HG02759 (cell line): ENCODE data around the gene APH1B.
"Not testable (repeated sequence)": the region's sequence is repeated elsewhere in the genome, so short reads cannot be mapped to it uniquely, and the experiment has no call there.

ENCODE experiments used
- ATAC-seq: cut with Tn5 transposase; IDR thresholded peaks from one replicate; pipeline ENCODE4 v1.9.1; 2021; ENCODE audit warnings: mild to moderate bottlenecking, moderate library complexity; ENCODE audit not compliant: unreplicated experiment

The APH1B gene

GRCh38 chr15:63277038-63277892, at the start of gene APH1B:
APH1B (plus strand) TSS chr15:63277605; CDS start chr15:63277624, 19 bp downstream.
- peak; percentile 86 for ATAC-seq

GRCh38 chr15:63227689-63228088, 49.7 kb upstream of the APH1B start:
- ATAC-seq, result no peak

DNA sequence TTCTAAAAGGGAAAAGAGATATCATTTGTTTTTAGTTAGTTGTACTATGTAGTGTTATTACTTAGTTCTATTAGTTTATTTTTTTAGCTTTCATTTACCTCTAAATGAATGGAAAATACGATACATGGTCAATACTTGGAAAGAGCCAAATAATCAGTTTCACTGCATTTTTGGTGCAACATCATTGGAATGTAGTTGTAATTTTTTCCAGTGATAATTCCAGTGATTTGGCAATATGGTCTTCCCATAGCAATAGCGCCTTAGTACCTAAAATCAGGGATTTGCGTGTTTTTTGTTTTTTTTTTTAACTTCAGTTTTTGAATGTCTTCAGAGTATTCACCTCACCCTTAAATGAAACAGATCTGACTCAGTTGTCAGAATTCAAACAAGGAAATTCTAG, 46.2 kb upstream of the APH1B start:
- ATAC-seq, result no peak

DNA sequence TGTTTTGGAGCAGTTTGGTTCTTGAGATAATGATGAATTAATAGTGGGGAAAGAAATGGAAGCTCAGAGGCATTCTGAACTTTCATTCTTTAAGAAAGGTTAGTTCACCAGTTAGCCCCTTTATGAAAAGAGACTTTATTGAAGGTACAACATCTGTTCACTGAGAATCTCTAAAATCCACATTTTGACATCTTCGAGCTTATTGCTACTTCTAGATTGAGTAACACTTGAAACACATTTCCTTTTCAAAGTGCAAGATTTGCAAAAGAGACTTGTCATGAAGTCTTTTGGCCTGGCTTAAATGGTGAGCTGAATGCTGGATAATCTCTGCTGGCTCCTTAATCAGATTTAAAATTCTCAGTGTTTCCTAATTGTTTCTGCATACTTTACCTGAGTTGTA, 45.7 kb upstream of the APH1B start:
- ATAC-seq, result no peak

GRCh38 chr15:63232405-63232804, 45.0 kb upstream of the APH1B start:
- ATAC-seq, result no peak

GRCh38 chr15:63232943-63233342, 44.5 kb upstream of the APH1B start:
- no peak for ATAC-seq

DNA sequence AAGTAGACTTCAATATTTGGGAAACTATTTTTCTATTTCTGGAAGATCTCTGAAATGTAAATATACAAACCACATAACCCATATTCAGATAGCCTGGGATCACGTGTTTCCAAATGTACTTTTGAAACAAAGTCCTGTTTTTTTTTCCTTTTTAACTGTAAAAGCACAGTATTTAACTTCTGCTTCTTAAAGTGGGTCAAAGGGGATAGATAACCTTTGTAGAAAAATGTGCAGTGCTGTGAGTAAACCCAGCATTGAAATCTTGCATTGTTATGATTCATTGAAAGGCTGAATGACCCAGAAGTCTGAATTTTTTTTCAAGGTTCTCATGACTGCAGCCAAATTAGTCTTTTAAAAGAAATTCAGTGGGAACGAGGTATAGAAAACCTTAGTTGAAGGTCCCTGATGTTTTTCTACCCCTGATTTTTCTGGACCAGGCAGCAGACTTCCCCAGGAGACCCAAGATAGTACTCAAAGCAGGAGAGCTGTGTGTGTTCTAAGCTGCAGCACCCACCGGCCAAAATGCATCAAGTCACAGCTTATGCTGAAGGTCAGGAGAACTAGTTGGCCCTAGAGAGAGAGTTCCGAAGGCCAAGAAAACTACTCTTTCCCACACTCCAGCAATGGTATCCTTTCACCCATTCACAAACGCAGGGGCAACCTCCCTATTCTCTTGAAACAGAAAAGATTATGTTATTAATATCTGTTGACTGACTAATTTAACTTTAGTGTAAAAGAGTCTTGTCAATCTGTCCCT, 43.6 kb upstream of the APH1B start:
- no peak for ATAC-seq

DNA sequence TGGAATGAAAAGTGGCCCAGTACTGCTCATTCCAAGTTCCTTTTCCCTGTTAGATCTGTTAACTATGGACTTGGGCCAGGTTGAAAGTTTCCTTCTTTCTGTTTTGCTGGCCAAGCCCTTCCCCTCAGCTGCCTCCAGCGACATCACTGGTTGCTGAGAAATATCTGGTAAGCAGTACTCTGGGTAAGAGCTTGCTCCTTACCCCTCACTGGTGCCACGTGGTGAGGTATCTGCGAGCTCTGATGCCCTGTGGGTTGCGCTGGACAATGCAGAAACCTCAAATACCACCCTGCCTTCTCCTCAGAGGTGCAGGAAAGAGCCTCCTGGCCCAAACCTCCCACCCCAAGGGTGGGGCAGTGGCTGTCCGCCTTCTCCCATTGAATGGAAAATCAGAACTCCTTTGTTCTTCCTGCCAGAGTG, 42.9 kb upstream of the APH1B start:
- ATAC-seq, result no peak

DNA sequence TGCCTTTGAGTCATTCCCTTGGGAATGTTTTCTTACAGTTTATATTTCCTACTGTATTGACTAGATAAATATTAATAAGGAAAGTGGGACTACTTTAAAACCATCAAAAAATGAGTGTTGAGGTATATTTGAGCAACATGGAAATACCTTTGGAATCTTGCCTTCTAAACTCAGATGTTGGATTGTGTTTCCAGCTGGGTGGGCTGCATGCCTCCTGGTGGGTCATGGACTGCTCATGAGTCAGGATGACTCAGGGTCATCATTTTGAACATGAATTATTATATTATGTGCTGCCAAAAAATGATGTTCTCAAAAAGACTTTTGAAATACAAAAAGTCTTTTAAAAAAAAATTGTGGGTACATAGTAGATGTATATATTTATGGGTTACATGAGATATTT, 41.1 kb upstream of the APH1B start:
- ATAC-seq, result no peak

DNA sequence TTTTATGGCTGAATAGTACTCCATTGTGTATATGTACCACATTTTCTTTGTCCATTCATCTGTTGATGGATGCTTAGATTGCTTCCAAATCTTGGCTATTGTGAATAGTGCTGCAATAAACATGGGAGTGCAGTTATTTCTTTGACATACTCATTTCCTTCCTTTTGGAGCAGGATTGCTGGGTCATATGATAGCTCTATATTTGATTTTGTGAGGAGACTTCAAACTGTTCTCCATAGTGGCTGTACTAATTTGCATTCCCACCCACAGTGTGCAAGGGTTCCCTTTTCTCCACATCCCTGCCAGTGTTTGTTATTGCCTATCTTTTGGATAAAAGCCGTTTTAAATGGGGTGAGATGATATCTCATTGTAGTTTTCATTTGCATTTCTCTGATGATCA, 40.3 kb upstream of the APH1B start:
- not testable (repeated sequence) for ATAC-seq

DNA sequence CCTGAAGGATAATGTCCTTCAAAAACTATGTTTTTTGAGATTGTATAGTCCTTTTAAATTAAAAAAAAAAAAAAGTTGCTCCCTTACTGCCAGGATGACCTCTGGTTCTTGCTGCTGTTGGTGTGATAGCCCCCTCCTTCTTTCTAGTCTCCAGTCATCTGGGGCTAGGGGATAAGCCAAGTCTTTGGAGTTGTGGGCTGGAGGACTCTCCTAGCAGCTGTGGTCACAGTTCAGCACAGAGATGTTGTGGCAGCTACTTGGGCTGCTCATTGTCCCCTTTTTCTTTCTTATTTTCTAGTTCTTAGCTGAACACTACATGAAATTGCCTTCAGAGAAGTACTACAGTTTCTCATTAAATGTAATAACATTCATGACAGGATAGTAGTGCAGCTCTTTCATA, 39.2 kb upstream of the APH1B start:
- no peak for ATAC-seq

DNA sequence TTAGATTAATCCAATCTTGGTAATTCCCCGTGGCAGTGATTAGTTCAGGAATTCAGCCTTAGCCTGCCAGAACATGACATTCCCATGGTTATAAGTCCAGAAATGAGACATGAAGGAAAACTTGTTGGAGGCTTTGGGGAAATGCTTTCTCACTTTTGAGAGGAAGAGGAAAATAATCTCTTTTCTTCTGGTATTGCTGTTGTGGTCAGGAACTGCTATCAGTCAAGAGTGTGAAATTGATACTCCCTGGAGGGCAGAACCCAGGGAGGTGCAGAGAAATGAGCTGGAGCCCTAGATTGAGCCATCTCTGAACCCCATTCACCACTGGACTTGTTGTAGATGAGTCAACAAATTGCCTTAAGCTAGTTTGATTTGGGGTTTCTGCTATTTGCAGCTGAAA, 38.6 kb upstream of the APH1B start:
- no peak for ATAC-seq

DNA sequence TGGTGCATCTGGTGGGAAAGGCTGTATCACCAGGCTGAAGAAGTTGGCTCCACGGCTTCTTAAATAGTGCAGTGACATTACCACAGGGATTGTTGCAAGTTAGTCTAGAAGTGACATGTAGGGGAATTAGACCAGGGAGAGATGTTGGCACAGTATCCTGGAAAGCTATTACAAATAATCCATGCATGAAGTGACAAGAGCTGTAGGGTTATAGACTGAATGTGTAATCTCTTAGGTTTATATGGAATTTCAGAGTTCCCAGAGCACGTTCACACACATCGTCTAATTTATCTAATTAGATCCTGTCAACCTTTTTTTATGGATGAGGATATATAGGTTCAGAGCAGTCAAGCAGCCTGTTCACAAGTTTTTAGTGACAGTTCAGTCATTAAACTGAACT, 37.3 kb upstream of the APH1B start:
- no peak for ATAC-seq

DNA sequence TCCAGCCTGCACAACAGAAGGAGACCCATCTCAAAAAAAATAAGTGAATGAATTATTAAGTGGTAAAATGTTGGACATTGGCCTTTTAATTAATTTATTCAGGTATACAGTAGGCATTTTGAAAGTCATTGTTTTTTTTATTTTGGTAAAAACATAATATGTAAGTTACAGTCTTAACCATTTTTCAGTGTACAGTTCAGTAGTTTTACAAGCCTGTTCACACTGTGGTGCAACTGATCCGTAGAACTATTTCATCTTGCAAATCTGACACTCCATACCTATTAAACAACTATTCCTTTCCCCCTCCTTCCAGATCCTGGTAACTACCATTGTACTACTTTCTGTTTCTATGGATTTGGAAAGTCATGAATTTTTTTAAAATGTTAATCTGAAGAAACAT, 36.1 kb upstream of the APH1B start:
- no peak for ATAC-seq

GRCh38 chr15:63243101-63243500, 34.3 kb upstream of the APH1B start:
- no peak for ATAC-seq

GRCh38 chr15:63243776-63244175, 33.6 kb upstream of the APH1B start:
- ATAC-seq, result no peak

DNA sequence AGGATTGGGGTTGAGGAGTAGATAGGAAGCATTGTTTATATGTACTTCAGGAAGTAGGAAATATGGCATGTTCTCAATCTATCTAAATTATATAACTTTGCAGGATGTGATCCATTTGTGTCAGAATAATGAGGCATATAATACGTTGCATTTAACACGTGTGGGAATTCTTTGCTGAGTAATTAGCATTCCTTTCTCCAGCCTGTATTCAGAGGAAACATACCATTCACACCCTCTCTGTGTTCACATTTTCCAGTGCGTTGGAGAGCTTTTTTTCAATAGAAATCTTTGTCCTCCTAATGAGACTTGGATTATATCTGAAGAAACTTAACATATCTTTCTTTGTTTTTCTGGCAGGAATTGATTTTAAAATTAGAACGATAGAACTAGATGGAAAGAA, 33.0 kb upstream of the APH1B start:
- ATAC-seq, result no peak

DNA sequence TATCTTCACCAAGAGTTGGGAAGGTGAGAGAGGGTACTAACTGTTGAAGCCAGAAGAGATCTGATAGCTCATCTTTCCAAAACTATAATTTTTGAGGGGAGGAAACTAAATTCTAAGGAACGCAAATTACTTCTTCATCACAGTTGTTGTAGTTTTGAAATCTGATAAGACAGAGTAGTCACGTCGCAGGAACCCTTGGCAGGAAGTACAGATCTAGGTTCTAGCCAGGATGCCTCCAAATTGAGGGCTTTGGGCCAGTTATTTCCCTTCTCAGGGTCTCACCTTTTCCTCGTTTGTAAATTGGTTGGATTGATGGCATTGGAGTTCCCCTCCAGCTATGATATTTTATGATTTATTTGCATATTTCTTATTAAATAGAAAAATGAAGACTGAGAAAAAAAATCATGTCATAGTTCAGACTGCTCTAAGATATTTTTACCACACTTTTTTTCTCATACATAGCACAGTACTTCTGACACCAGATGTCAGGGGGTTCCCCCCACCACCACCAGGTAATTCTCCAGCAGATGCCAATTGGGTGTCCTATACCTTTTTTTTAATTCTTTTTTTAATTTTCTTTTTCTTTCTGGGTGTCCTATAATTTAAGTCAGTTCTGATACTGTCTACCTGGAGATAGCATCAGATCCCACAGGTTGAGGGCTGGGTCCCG, 32.3 kb upstream of the APH1B start:
- no peak for ATAC-seq

GRCh38 chr15:63246691-63247469, 30.5 kb upstream of the APH1B start:
- ATAC-seq, result no peak

DNA sequence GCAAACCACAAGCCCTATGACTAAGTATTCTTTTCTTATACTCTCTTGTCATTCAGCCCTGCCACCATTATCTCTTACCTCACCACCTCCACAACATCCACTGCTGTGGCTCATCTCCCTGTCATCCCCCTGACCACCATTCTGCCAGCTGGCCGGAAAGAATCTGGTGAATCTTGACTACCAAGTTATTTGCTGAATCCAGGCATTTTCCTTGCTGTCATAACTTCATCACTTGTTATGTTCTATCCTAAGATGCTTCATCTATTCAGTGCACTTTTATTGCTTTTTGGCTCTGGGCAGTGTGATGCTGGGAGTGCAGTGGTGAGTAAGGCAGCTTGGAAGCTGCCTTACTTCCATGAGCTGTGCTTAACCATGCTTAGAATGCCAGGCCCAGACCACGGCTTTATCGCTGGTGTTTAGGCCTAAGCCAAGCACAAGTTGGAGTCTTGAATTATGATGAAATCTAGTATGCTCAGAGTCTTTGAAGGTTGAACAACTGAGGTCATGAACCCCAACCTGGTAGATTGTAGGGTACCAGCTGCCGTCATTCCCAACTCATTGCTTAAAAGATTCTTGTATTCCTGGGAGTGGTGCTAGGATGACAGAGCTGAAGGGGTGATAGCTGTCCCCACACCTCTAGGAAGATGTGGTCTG, 27.0 kb upstream of the APH1B start:
- ATAC-seq, result no peak
